ENCODE measurements around the gene NNMT.
A peak's percentile ranks its signal among the peaks of the same experiment; 100 is the strongest.

GRCh38 chr11:114348200-114349191 lies 52.3 kb downstream of the NNMT start:
- TF ChIP-seq CTCF (IDR thresholded peaks at IDR 0.05; ENCODE audit: poor library complexity, severe bottlenecking) (peak; percentile 60), EZH2 (IDR thresholded peaks at IDR 0.05; ENCODE audit: borderline replicate concordance, insufficient read depth, low read length, poor library complexity, severe bottlenecking) (no peak), SMC3 (conservative IDR thresholded peaks at IDR 0.05; ENCODE audit: poor library complexity) (peak; percentile 58), MXI1 (conservative IDR thresholded peaks at IDR 0.05; ENCODE audit: poor library complexity, severe bottlenecking) (no peak), EP300 (conservative IDR thresholded peaks at IDR 0.05; ENCODE audit: poor library complexity, severe bottlenecking) (no peak), POLR2AphosphoS5 (IDR thresholded peaks at IDR 0.05) (no peak)
